Sigmoid colon (tissue), 4 donors: ENCODE data around the gene RNF13.

Experiments
- POLR2AphosphoS5 ChIP-seq, 4 donors: sonication (generic); formaldehyde crosslinking; IDR thresholded peaks; one replicate each; pipeline ENCODE4 v1.6.1; 2017; ENCODE audit warnings: antibody characterized with exemption in 4 of 4
- TF ChIP-seq, protein P1 (sequence below), 4 experiments: fragments of 450-650 bp in 3 of 4; fragments of 200-600 bp in 1 of 4; IDR thresholded peaks; one replicate each; pipeline ENCODE4 v1.5.1; 2016 to 2019; ENCODE audit warnings: antibody characterized with exemption in 4 of 4, mild to moderate bottlenecking in 3 of 4, moderate library complexity in 2 of 4

- TF ChIP-seq, protein P1, sequence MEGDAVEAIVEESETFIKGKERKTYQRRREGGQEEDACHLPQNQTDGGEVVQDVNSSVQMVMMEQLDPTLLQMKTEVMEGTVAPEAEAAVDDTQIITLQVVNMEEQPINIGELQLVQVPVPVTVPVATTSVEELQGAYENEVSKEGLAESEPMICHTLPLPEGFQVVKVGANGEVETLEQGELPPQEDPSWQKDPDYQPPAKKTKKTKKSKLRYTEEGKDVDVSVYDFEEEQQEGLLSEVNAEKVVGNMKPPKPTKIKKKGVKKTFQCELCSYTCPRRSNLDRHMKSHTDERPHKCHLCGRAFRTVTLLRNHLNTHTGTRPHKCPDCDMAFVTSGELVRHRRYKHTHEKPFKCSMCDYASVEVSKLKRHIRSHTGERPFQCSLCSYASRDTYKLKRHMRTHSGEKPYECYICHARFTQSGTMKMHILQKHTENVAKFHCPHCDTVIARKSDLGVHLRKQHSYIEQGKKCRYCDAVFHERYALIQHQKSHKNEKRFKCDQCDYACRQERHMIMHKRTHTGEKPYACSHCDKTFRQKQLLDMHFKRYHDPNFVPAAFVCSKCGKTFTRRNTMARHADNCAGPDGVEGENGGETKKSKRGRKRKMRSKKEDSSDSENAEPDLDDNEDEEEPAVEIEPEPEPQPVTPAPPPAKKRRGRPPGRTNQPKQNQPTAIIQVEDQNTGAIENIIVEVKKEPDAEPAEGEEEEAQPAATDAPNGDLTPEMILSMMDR (IDR thresholded peaks at IDR 0.05): no peak
- no peak for TF ChIP-seq POLR2AphosphoS5 (IDR thresholded peaks at IDR 0.05)
These were observed 58.8 kb downstream of the RNF13 start for GRCh38 chr3:149871855-149872254.
